ENCODE results near the gene PTPRH. TPM values are rescaled to one million over a fixed set of nuclear protein-coding genes. Genes with fewer than 3 reads are reported as not detected.

Gene PTPRH
- total RNA-seq, 1 experiment from 2014 or later: 15.9 TPM

DNA sequence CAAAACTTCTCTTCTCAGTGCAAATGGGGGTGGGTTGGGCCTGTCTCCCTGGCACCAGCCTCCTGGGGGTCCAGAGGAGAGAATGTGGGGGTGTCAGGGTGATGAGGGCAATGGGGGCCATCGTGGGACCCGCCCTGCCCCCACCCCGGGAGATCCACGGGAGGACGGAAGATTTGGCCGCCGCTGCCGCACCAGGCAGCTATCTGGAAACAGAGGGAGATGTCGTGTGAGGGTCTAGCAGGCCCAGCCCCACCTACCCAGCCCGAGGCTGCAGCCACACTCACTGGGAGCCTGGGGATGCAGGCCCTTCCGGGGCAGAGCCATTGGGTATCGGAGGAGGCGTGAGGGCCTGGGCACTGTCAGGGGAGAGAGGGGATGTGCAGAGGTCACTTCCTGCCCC, 21.0 kb upstream of the PTPRH start:
- no peak overlapping the region for H3K9ac ChIP-seq (ENCODE audit: low read length)
- DNase-seq (ENCODE audit: low read depth, low spot score) (no peak), ATAC-seq (no peak)
- POLR2A ChIA-PET: no interaction called here
- no TSS peak for BruUV-seq (replicated peaks)
- RAD21 ChIA-PET (ENCODE audit: low non-redundant PET in 1 of 2, low total read pairs in 2 of 2, uncharacterized antibody in 2 of 2, unreplicated experiment in 2 of 2): no interaction called here
- no peaks in the 10 kb centered on the region for H4K20me1 ChIP-seq (ENCODE audit: insufficient read depth)
- H3K9me2 ChIP-seq (ENCODE audit: insufficient read depth): no peaks in the 10 kb centered on the region
- H3K27ac ChIP-seq (ENCODE audit: low read depth, low read length): no peak overlapping the region
- H2AFZ ChIP-seq (ENCODE audit: low read depth, low read length, poor library complexity, severe bottlenecking): no peak overlapping the region
- intact Hi-C loops (cut with micrococcal nuclease): no loop called here
- H3K27me3 ChIP-seq (ENCODE audit: insufficient read depth, low read length): no peaks in the 10 kb centered on the region
- CTCF ChIA-PET: no interaction called here
- peaks cover 4% of the 10 kb centered on the region; the same call in 1 of the 2 replicates for H3K79me2 ChIP-seq (ENCODE audit: insufficient read depth, low read length)
- no peaks in the 10 kb centered on the region for H3K9me3 ChIP-seq (ENCODE audit: control insufficient read depth in 1 of 2, insufficient read depth in 1 of 2, low read depth in 1 of 2, low read length in 2 of 2)
- no peaks in the 10 kb centered on the region for H3K4me1 ChIP-seq (ENCODE audit: control insufficient read depth in 1 of 2, insufficient read depth in 2 of 2, low read length in 2 of 2)
- H3K4me3 ChIP-seq (replicated peaks in 1 of 2; ENCODE audit: low read depth in 1 of 2, low read length in 2 of 2): no peak overlapping the region
- H3K36me3 ChIP-seq (ENCODE audit: control insufficient read depth in 1 of 2, insufficient read depth in 2 of 2, low read length in 2 of 2): peaks cover 10 to 24% of the 10 kb centered on the region in 2 experiments
- TF ChIP-seq POLR2AphosphoS5 (IDR thresholded peaks at IDR 0.05; ENCODE audit: low read depth, low read length): no peak
- TF ChIP-seq SP1 (IDR thresholded peaks at IDR 0.05; ENCODE audit: low read depth): no peak
- TF ChIP-seq EZH2 (IDR thresholded peaks at IDR 0.05): no peak
- TF ChIP-seq, protein P1, sequence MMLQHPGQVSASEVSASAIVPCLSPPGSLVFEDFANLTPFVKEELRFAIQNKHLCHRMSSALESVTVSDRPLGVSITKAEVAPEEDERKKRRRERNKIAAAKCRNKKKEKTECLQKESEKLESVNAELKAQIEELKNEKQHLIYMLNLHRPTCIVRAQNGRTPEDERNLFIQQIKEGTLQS (IDR thresholded peaks at IDR 0.05): no peak
- TF ChIP-seq ZFX (IDR thresholded peaks at IDR 0.05): no peak
- TF ChIP-seq CEBPB (IDR thresholded peaks at IDR 0.05; ENCODE audit: low read depth): no peak
- no peak for TF ChIP-seq POLR2A (IDR thresholded peaks at IDR 0.05; ENCODE audit: borderline replicate concordance, extremely low read depth, insufficient read depth, insufficient read length)
- TF ChIP-seq SIN3A (IDR thresholded peaks at IDR 0.05; ENCODE audit: low read depth): no peak
- TF ChIP-seq RAD21 (IDR thresholded peaks at IDR 0.05; ENCODE audit: low read depth): no peak
- TF ChIP-seq CTCF (IDR thresholded peaks at IDR 0.05 in 2 of 3, conservative IDR thresholded peaks at IDR 0.05 in 1 of 3; ENCODE audit: borderline replicate concordance in 1 of 3, insufficient read depth in 1 of 3, low read depth in 2 of 3, low read length in 2 of 3): no peak
- no peak overlapping the region for H3K4me2 ChIP-seq (ENCODE audit: low read length)

DNA sequence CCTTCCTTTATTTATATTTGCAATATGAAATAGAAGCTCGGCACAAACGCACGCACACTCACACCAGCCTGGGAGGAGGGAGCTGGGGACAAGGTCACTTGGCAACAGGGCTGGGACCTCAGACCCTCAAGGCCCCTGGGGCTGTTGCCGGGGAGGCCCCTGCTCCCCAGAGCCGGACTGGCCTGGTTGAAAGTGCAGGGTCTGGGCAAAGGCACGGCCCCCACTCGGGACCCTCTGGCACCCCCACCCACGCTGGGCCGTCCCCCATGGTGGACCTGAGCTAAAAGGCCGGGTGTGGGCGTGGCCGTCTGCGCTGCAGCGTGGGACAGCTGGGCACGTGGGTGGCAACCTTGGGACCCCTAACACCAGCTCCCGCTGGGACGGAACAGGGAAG, 20.5 kb upstream of the PTPRH start:
- H3K9me2 ChIP-seq (ENCODE audit: insufficient read depth): no peaks in the 10 kb centered on the region
- DNase-seq (ENCODE audit: low read depth, low spot score) (no peak), ATAC-seq (no peak)
- no peak overlapping the region for H3K4me2 ChIP-seq (ENCODE audit: low read length)
- peaks cover 7 to 22% of the 10 kb centered on the region in 2 experiments for H3K36me3 ChIP-seq (ENCODE audit: control insufficient read depth in 1 of 2, insufficient read depth in 2 of 2, low read length in 2 of 2)
- H3K9me3 ChIP-seq (ENCODE audit: control insufficient read depth in 1 of 2, insufficient read depth in 1 of 2, low read depth in 1 of 2, low read length in 2 of 2): no peaks in the 10 kb centered on the region
- intact Hi-C loops (cut with micrococcal nuclease): no loop called here
- BruUV-seq (replicated peaks): TSS peak; percentile 65
- no peak overlapping the region for H3K27ac ChIP-seq (ENCODE audit: low read depth, low read length)
- H3K4me1 ChIP-seq (ENCODE audit: control insufficient read depth in 1 of 2, insufficient read depth in 2 of 2, low read length in 2 of 2): no peaks in the 10 kb centered on the region
- POLR2A ChIA-PET: no interaction called here
- peaks cover 4% of the 10 kb centered on the region; the same call in 1 of the 2 replicates for H3K79me2 ChIP-seq (ENCODE audit: insufficient read depth, low read length)
- CTCF ChIA-PET: no interaction called here
- H2AFZ ChIP-seq (ENCODE audit: low read depth, low read length, poor library complexity, severe bottlenecking): no peak overlapping the region
- H4K20me1 ChIP-seq (ENCODE audit: insufficient read depth): no peaks in the 10 kb centered on the region
- no peaks in the 10 kb centered on the region for H3K27me3 ChIP-seq (ENCODE audit: insufficient read depth, low read length)
- no peak overlapping the region for H3K9ac ChIP-seq (ENCODE audit: low read length)
- RAD21 ChIA-PET (ENCODE audit: low non-redundant PET in 1 of 2, low total read pairs in 2 of 2, uncharacterized antibody in 2 of 2, unreplicated experiment in 2 of 2): no interaction called here
- no peak overlapping the region for H3K4me3 ChIP-seq (replicated peaks in 1 of 2; ENCODE audit: low read depth in 1 of 2, low read length in 2 of 2)
- TF ChIP-seq POLR2AphosphoS5 (IDR thresholded peaks at IDR 0.05; ENCODE audit: low read depth, low read length) (no peak), FOSL1 (IDR thresholded peaks at IDR 0.05; ENCODE audit: low read depth) (no peak)
